B cell (primary cell): Measurements from ENCODE around the gene NPHP4. TPM values are rescaled to one million over a fixed set of nuclear protein-coding genes. Genes with fewer than 3 reads are reported as not detected.

ENCODE experiments used
- ATAC-seq: fragments of 200-7000 bp; cut with Tn5 transposase; one replicate; pipeline ENCODE4 v1.10.0; 2021; ENCODE audit warnings: low read depth, mild to moderate bottlenecking, moderate number of reproducible peaks, moderate library complexity
- CTCF ChIA-PET: fragments of 350-600 bp; sonication (Branson Sonifier 250); formaldehyde crosslinking; loops from one replicate; lab custom pipeline; 2021; ENCODE audit warnings: antibody characterized with exemption, inconsistent platforms; lab: Charles Lee
- POLR2A ChIA-PET: fragments of 350-600 bp; sonication (Branson Sonifier 250); formaldehyde crosslinking; loops from one replicate; lab custom pipeline; 2021; ENCODE audit warnings: antibody characterized with exemption; lab: Charles Lee
- DNase-seq: peaks from one replicate; pipeline ENCODE4 v3.0.0; 2013
- H2AFZ ChIP-seq: 2 replicates; pipeline ENCODE4 v1.6.1; 2012; ENCODE audit warnings: mild to moderate bottlenecking, low read depth, low read length; ENCODE audit not compliant: insufficient read depth, poor library complexity, severe bottlenecking
- H3K27ac ChIP-seq, 2 donors: 1 replicate in 1 of 2; 2 replicates in 1 of 2; pipeline ENCODE4 v1.5.1; 2012 to 2013; ENCODE audit warnings: low read length in 2 of 2, mild to moderate bottlenecking in 2 of 2, moderate library complexity in 1 of 2
- H3K27me3 ChIP-seq, 4 experiments: fragments of 200-600 bp in 1 of 4; sonication (generic) in 1 of 4; replicated peaks in 1 of 4; 1 replicate in 2 of 4; 2 replicates in 2 of 4; pipeline versions ENCODE4 v1.6.1 to v1.7.0; 2013 to 2016; ENCODE audit warnings: low read length in 3 of 4, mild to moderate bottlenecking in 2 of 4, mixed read lengths in 1 of 4, moderate library complexity in 1 of 4; ENCODE audit not compliant: insufficient read depth in 4 of 4, control insufficient read depth in 3 of 4; ENCODE audit errors: control extremely low read depth in 1 of 4
- H3K36me3 ChIP-seq, 2 experiments: replicated peaks in 1 of 2; 1 replicate in 1 of 2; 2 replicates in 1 of 2; pipeline versions ENCODE4 v1.6.1 to v1.7.1; 2013; ENCODE audit warnings: low read length in 1 of 2; ENCODE audit not compliant: insufficient read depth in 2 of 2, control insufficient read depth in 1 of 2; ENCODE audit errors: control extremely low read depth in 1 of 2, extremely low read depth in 1 of 2
- H3K4me1 ChIP-seq, 2 donors: fragments of 200-600 bp in 1 of 2; sonication (generic) in 1 of 2; 1 replicate in 1 of 2; 2 replicates in 1 of 2; pipeline versions ENCODE4 v1.5.1 to v1.6.1; 2013 to 2017; ENCODE audit warnings: low read length in 2 of 2; ENCODE audit not compliant: control insufficient read depth in 2 of 2, insufficient read depth in 2 of 2
- H3K4me2 ChIP-seq: replicated peaks from 2 replicates; pipeline ENCODE3; 2012; ENCODE audit warnings: mild to moderate bottlenecking, low read depth, low read length; ENCODE audit not compliant: poor library complexity, severe bottlenecking
- H3K4me3 ChIP-seq, 5 experiments: fragments of 200-600 bp in 1 of 5; sonication (generic) in 1 of 5; 1 replicate in 3 of 5; 2 replicates in 2 of 5; pipeline versions ENCODE4 v1.5.1 to v1.7.0; 2011 to 2016; ENCODE audit warnings: low read length in 4 of 5, mild to moderate bottlenecking in 4 of 5, low read depth in 2 of 5, control low read depth in 1 of 5, moderate library complexity in 1 of 5; ENCODE audit not compliant: insufficient read depth in 1 of 5; ENCODE audit errors: control extremely low read depth in 1 of 5, extremely low read depth in 1 of 5
- H3K79me2 ChIP-seq: fragments of 200-600 bp; sonication (generic); one replicate; pipeline ENCODE4 v1.6.0; 2016; ENCODE audit warnings: low read length; ENCODE audit not compliant: control insufficient read depth, insufficient read depth
- H3K9ac ChIP-seq: fragments of 200-600 bp; sonication (generic); 2 replicates; pipeline ENCODE4 v1.6.1; 2017; ENCODE audit warnings: mild to moderate bottlenecking, low read length, moderate library complexity
- H3K9me3 ChIP-seq, 3 donors: one replicate each; pipeline versions ENCODE4 v1.6.1 to v1.7.1; 2013; ENCODE audit warnings: low read length in 2 of 3; ENCODE audit not compliant: control insufficient read depth in 2 of 3, insufficient read depth in 1 of 3; ENCODE audit errors: control extremely low read depth in 1 of 3
- H4K20me1 ChIP-seq: 2 replicates; pipeline ENCODE4 v1.6.0; 2012; ENCODE audit warnings: mild to moderate bottlenecking, low read length; ENCODE audit not compliant: insufficient read depth, control insufficient read depth, poor library complexity, severe bottlenecking
- H3K27ac Mint-ChIP-seq: one replicate; pipeline ENCODE4 v1.8.0; 2021; ENCODE audit warnings: mixed read lengths
- H3K27me3 Mint-ChIP-seq: one replicate; pipeline ENCODE4 v1.8.0; 2021; ENCODE audit warnings: mixed read lengths
- H3K4me1 Mint-ChIP-seq: one replicate; pipeline ENCODE4 v1.8.0; 2021; ENCODE audit warnings: mixed read lengths
- H3K4me3 Mint-ChIP-seq: one replicate; pipeline ENCODE4 v1.8.0; 2021; ENCODE audit warnings: mixed read lengths
- H3K9me3 Mint-ChIP-seq: one replicate; pipeline ENCODE4 v1.8.0; 2022; ENCODE audit warnings: mixed read lengths; ENCODE audit not compliant: insufficient read depth
- EZH2 ChIP-seq: IDR thresholded peaks from 2 replicates; pipeline ENCODE4 v1.6.1; 2012; ENCODE audit warnings: borderline replicate concordance, low read depth, mild to moderate bottlenecking, moderate library complexity, low read length; ENCODE audit not compliant: insufficient read depth, poor library complexity, severe bottlenecking
- WGBS: methylation state at CpG from one replicate; pipeline ENCODE4 v1.1.5; 2013; ENCODE audit warnings: missing lambda C conversion rate; ENCODE audit not compliant: insufficient coverage; 5-methylcytosine and 5-hydroxymethylcytosine counted together
- intact Hi-C: fragments of 100-400 bp; cut with micrococcal nuclease; formaldehyde crosslinking; loops from one replicate; pipeline ENCODE4 v1.10.0; 2022
- polyA plus RNA-seq: library from polyadenylated mRNA; depleted of rRNA; stranded (reverse); fragments of >200 nt; gene quantifications from 2 replicates; pipeline ENCODE4 v1.2.3, GENCODE V29; 2012
- total RNA-seq, 2 donors: library from RNA; stranded (reverse); fragments of 120-200 nt in 1 of 2; gene quantifications; 1 replicate in 1 of 2; 2 replicates in 1 of 2; pipeline versions ENCODE4 v1.2.3 to v1.2.4, GENCODE V29; 2013 to 2022
- TF ChIP-seq, protein P1 (sequence below): fragments of 200-600 bp; IDR thresholded peaks from one replicate; pipeline ENCODE4 v1.8.0; 2022; ENCODE audit warnings: antibody characterized with exemption, mild to moderate bottlenecking

Gene NPHP4
- total and polyA plus RNA-seq, 2 donors (not counting 1 experiment from before 2014, with no cell fraction given) = 6.5 to 14.8 TPM

DNA sequence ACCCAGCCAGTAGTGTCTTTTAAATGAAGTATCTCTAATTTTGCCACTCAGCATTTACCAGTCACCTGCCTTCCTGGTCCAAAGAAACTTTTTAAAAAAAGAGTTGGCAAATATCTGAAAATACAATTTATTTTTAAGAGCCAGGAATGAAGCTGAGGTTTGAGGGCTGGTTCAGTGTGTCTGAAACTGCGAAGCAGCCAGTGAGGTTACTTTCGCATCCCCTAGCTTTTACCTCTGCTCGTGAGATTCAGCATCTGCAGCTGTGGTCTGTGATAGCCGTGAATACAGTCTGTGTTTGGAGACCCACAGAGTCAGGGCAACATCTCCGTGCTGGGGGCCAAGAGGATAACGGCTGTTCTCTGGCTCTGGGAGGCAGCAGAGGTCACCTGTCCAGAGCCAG, 32.2 kb upstream of the NPHP4 start:
- H3K27ac Mint-ChIP-seq = peak overlapping the region; percentile 77
- Histone ChIP-seq H4K20me1 (peaks cover 16% of the 10 kb centered on the region), H3K27ac (no peak overlapping the region), H3K4me2 (no peak overlapping the region), H3K4me3 (no peak overlapping the region), H3K9ac (no peak overlapping the region), H3K4me1 (peaks cover 36 to 43% of the 10 kb centered on the region in 2 donors), H3K27me3 (no peaks in the 10 kb centered on the region), H2AFZ (no peak overlapping the region), H3K36me3 (peaks cover 0 to 5% of the 10 kb centered on the region in 2 experiments), H3K79me2 (peaks cover 32% of the 10 kb centered on the region), H3K9me3 (no peaks in the 10 kb centered on the region)
- 60% methylated on average over 6 of the region's 6 CpGs for WGBS
- no peak for TF ChIP-seq EZH2
- TF ChIP-seq, protein P1, sequence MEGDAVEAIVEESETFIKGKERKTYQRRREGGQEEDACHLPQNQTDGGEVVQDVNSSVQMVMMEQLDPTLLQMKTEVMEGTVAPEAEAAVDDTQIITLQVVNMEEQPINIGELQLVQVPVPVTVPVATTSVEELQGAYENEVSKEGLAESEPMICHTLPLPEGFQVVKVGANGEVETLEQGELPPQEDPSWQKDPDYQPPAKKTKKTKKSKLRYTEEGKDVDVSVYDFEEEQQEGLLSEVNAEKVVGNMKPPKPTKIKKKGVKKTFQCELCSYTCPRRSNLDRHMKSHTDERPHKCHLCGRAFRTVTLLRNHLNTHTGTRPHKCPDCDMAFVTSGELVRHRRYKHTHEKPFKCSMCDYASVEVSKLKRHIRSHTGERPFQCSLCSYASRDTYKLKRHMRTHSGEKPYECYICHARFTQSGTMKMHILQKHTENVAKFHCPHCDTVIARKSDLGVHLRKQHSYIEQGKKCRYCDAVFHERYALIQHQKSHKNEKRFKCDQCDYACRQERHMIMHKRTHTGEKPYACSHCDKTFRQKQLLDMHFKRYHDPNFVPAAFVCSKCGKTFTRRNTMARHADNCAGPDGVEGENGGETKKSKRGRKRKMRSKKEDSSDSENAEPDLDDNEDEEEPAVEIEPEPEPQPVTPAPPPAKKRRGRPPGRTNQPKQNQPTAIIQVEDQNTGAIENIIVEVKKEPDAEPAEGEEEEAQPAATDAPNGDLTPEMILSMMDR = no peak
- no peaks in the 10 kb centered on the region for H3K9me3 Mint-ChIP-seq
- no peaks in the 10 kb centered on the region for H3K27me3 Mint-ChIP-seq
- DNase-seq = no peak
- peaks cover 41% of the 10 kb centered on the region for H3K4me1 Mint-ChIP-seq
- POLR2A ChIA-PET = interaction anchor here (0.7 kb wide), 1 partner anchor 166 kb away, joined by 3 read pairs; no protein-coding TSS in a partner anchor
- ATAC-seq = no peak
- CTCF ChIA-PET = interaction anchor here (1.2 to 1.3 kb wide), 3 partner anchors 10 to 32 kb away, joined by 3 to 4 read pairs (median 4); partner anchors contain the start of gene NPHP4
- peak overlapping the region; percentile 37 for H3K4me3 Mint-ChIP-seq
- intact Hi-C loops = no loop called here

DNA sequence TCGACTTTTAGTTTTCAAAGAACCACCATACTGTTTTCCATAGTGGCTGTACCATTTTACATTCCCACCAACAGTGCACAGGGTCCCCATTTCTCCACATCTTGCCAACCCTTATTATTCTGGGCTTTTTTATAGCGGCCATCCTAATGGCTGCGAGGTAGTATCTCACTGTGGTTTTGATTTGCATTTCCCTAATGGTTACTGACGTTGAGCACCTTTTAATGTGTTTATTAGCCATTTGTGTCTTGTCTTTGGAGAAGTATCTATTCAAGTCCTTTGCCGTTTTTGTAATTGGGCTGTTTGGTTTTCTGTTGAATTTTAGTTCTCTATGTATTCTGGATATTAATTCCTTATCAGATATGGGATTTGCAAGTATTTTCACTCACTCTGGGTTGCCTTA, 31.1 kb upstream of the NPHP4 start:
- Histone ChIP-seq H3K4me2 (no peak overlapping the region), H3K27ac (no peak overlapping the region), H3K4me3 (no peak overlapping the region), H2AFZ (no peak overlapping the region), H3K4me1 (peaks cover 29 to 35% of the 10 kb centered on the region in 2 donors), H3K9ac (no peak overlapping the region), H3K27me3 (no peaks in the 10 kb centered on the region), H4K20me1 (peaks cover 8% of the 10 kb centered on the region), H3K9me3 (no peaks in the 10 kb centered on the region), H3K36me3 (no peaks in the 10 kb centered on the region), H3K79me2 (peaks cover 22% of the 10 kb centered on the region)
- DNase-seq (no peak), ATAC-seq (no peak)
- ChIA-PET POLR2A (no interaction called here), CTCF (no interaction called here)
- H3K4me3 Mint-ChIP-seq = no peak overlapping the region
- H3K27ac Mint-ChIP-seq = no peak overlapping the region
- TF ChIP-seq, protein P1 = no peak
- no peak for TF ChIP-seq EZH2
- no CpG with 5 or more reads among the region's 5 CpGs for WGBS
- H3K27me3 Mint-ChIP-seq = no peaks in the 10 kb centered on the region
- intact Hi-C loops = no loop called here
- no peaks in the 10 kb centered on the region for H3K9me3 Mint-ChIP-seq
- peaks cover 35% of the 10 kb centered on the region for H3K4me1 Mint-ChIP-seq
